SK-N-SH (cell line): Measurements from ENCODE around the gene PRR16. TPM values are rescaled to one million over a fixed set of nuclear protein-coding genes. Genes with fewer than 3 reads are reported as not detected.

Experiments used
- CTCF ChIA-PET: fragments of 300-600, 350-600 bp; formaldehyde crosslinking; extraction: SDS; loops from one replicate; lab custom pipeline; 2021; lab: Yijun Ruan, JAX
- POLR2A ChIA-PET: fragments of 350-600 bp; sonication (Branson Sonifier 250); formaldehyde crosslinking; extraction: SDS; loops from one replicate; lab custom pipeline; 2020; ENCODE audit warnings: antibody characterized with exemption, inconsistent platforms; lab: Yijun Ruan, JAX
- DNase-seq: peaks from one replicate; pipeline ENCODE4 v3.0.0; 2012
- H2AFZ ChIP-seq: fragments of 200-600 bp; sonication (generic); 2 replicates; pipeline ENCODE4 v1.8.1; 2016; ENCODE audit warnings: antibody characterized with exemption, mild to moderate bottlenecking, low read depth
- H3F3A ChIP-seq: fragments of 200-600 bp; sonication (generic); replicated peaks from 2 replicates; pipeline ENCODE3; 2016; ENCODE audit warnings: antibody characterized with exemption, mild to moderate bottlenecking; ENCODE audit not compliant: insufficient read depth
- H3K27ac ChIP-seq, 2 experiments: fragments of 200-500 bp in 1 of 2; fragments of 200-600 bp in 1 of 2; sonication (Bioruptor generic) in 1 of 2; sonication (generic), shearing (Covaris generic) in 1 of 2; 2 replicates each; pipeline versions ENCODE4 v1.5.1 to v1.6.1; 2014 to 2016; ENCODE audit warnings: low read depth in 2 of 2, inconsistent platforms in 1 of 2, low read length in 1 of 2, mild to moderate bottlenecking in 1 of 2, mixed read lengths in 1 of 2
- H3K27me3 ChIP-seq: fragments of 200-600 bp; sonication (generic), shearing (Covaris generic); 2 replicates; pipeline ENCODE4 v1.6.1; 2016; ENCODE audit warnings: mixed run types; ENCODE audit not compliant: insufficient read depth
- H3K36me3 ChIP-seq, 2 experiments: fragments of 200-500 bp in 1 of 2; fragments of 200-600 bp in 1 of 2; sonication (Bioruptor generic) in 1 of 2; sonication (generic) in 1 of 2; replicated peaks in 1 of 2; 2 replicates each; pipeline versions ENCODE3 to v1.5.1; 2014 to 2016; ENCODE audit warnings: low read length in 1 of 2, mild to moderate bottlenecking in 1 of 2; ENCODE audit not compliant: insufficient read depth in 2 of 2, control insufficient read depth in 1 of 2
- H3K4me1 ChIP-seq, 2 experiments: fragments of 200-500 bp in 1 of 2; fragments of 200-600 bp in 1 of 2; sonication (Bioruptor generic) in 1 of 2; sonication (generic), shearing (Covaris generic) in 1 of 2; 2 replicates each; pipeline versions ENCODE4 v1.5.1 to v1.6.1; 2014 to 2016; ENCODE audit warnings: low read depth in 1 of 2, low read length in 1 of 2, mixed run types in 1 of 2; ENCODE audit not compliant: insufficient read depth in 2 of 2, control insufficient read depth in 1 of 2
- H3K4me2 ChIP-seq: fragments of 200-600 bp; sonication (generic), shearing (Covaris generic); 2 replicates; pipeline ENCODE4 v1.6.1; 2017; ENCODE audit warnings: mixed run types
- H3K4me3 ChIP-seq, 2 experiments: fragments of 200-500 bp in 1 of 2; fragments of 200-600 bp in 1 of 2; sonication (Bioruptor generic) in 1 of 2; sonication (generic), shearing (Covaris generic) in 1 of 2; 2 replicates each; pipeline versions ENCODE4 v1.5.1 to v1.8.1; 2014 to 2016; ENCODE audit warnings: low read depth in 2 of 2, inconsistent platforms in 1 of 2, low read length in 1 of 2, mild to moderate bottlenecking in 1 of 2, mixed read lengths in 1 of 2, moderate library complexity in 1 of 2
- H3K79me2 ChIP-seq: fragments of 200-600 bp; sonication (generic); 2 replicates; pipeline ENCODE4 v1.8.1; 2017; ENCODE audit warnings: mild to moderate bottlenecking; ENCODE audit not compliant: insufficient read depth
- H3K9ac ChIP-seq: fragments of 200-600 bp; sonication (generic); 2 replicates; pipeline ENCODE4 v1.6.1; 2017; ENCODE audit warnings: mixed run types
- H3K9me2 ChIP-seq: fragments of 200-600 bp; sonication (generic); 2 replicates; pipeline ENCODE4 v1.6.1; 2017; ENCODE audit warnings: mixed run types
- H3K9me3 ChIP-seq: fragments of 200-600 bp; sonication (generic); 2 replicates; pipeline ENCODE4 v1.6.1; 2017; ENCODE audit warnings: mixed run types, mild to moderate bottlenecking, moderate library complexity
- H4K20me1 ChIP-seq: fragments of 200-600 bp; sonication (generic); 2 replicates; pipeline ENCODE4 v1.6.1; 2017; ENCODE audit warnings: mild to moderate bottlenecking, mixed run types; ENCODE audit not compliant: insufficient read depth
- CTCF ChIP-seq: fragments of 200-600 bp; sonication (generic); IDR thresholded peaks from 2 replicates; pipeline ENCODE4 v1.6.1; 2017; ENCODE audit warnings: antibody characterized with exemption, mild to moderate bottlenecking, moderate library complexity
- ELF1 ChIP-seq: IDR thresholded peaks from 2 replicates; pipeline ENCODE4 v1.4.0; 2012
- EP300 ChIP-seq, 2 experiments: IDR thresholded peaks; 2 replicates each; pipeline versions ENCODE4 v1.4.0 to v1.6.1; 2012; ENCODE audit warnings: borderline replicate concordance in 1 of 2, low read depth in 1 of 2, low read length in 1 of 2
- EZH2phosphoT487 ChIP-seq: fragments of 200-600 bp; sonication (generic); IDR thresholded peaks from 2 replicates; pipeline ENCODE4 v1.6.1; 2017; ENCODE audit warnings: low read depth, mixed run types, mild to moderate bottlenecking, antibody characterized with exemption, moderate library complexity, borderline replicate concordance
- FOSL2 ChIP-seq: IDR thresholded peaks from 2 replicates; pipeline ENCODE4 v1.4.0; 2012; ENCODE audit warnings: low read depth, mild to moderate bottlenecking, moderate library complexity, borderline replicate concordance
- GABPA ChIP-seq: IDR thresholded peaks from 2 replicates; pipeline ENCODE4 v1.4.0; 2012; ENCODE audit warnings: low read depth, mild to moderate bottlenecking
- MEF2A ChIP-seq: IDR thresholded peaks from 2 replicates; pipeline ENCODE4 v1.4.0; 2012; ENCODE audit warnings: low read depth, borderline replicate concordance
- MXI1 ChIP-seq: IDR thresholded peaks from 2 replicates; pipeline ENCODE4 v1.6.1; 2012; ENCODE audit warnings: mild to moderate bottlenecking, low read depth, low read length, improper control_type of control experiment
- NRF1 ChIP-seq: IDR thresholded peaks from 2 replicates; pipeline ENCODE4 v1.6.1; 2012; ENCODE audit warnings: low read depth, mild to moderate bottlenecking, low read length
- POLR2AphosphoS5 ChIP-seq: IDR thresholded peaks from 2 replicates; pipeline ENCODE4 v1.6.1; 2012; ENCODE audit warnings: low read depth, low read length
- REST ChIP-seq: IDR thresholded peaks from 2 replicates; pipeline ENCODE4 v1.6.1; 2012; ENCODE audit warnings: mild to moderate bottlenecking, low read depth, low read length, moderate library complexity
- RFX5 ChIP-seq: IDR thresholded peaks from 2 replicates; pipeline ENCODE4 v1.6.1; 2012; ENCODE audit warnings: mild to moderate bottlenecking, improper control_type of control experiment, low read length
- RXRA ChIP-seq: IDR thresholded peaks from 2 replicates; pipeline ENCODE4 v1.4.0; 2012; ENCODE audit warnings: low read depth, mild to moderate bottlenecking, borderline replicate concordance
- TAF1 ChIP-seq: IDR thresholded peaks from 2 replicates; pipeline ENCODE4 v1.6.1; 2012; ENCODE audit warnings: low read depth, mild to moderate bottlenecking, low read length, moderate library complexity, borderline replicate concordance
- TCF12 ChIP-seq: IDR thresholded peaks from 2 replicates; pipeline ENCODE4 v1.4.0; 2012
- WGBS: methylation state at CpG from one replicate; pipeline ENCODE4 v1.1.6; 2017; ENCODE audit warnings: low lambda C conversion rate; 5-methylcytosine and 5-hydroxymethylcytosine counted together
- polyA plus RNA-seq, 3 experiments: library from polyadenylated mRNA; depleted of rRNA; stranded (reverse); fragments of >200 nt; gene quantifications; 2 replicates each; pipeline ENCODE4 v1.2.3, GENCODE V29; 2012

The PRR16 gene
- polyA plus RNA-seq, 1 of the 3 experiments (the other 2 are of a cell fraction) = 26.7 TPM

- H3K9me3 ChIP-seq = no peaks in the 10 kb centered on the region
- H3K27ac ChIP-seq = peak overlapping the region in 1 of 2 experiments; percentile 88; a peak in 2 of 4 replicates
- H3K9me2 ChIP-seq = no peaks in the 10 kb centered on the region
- CTCF ChIA-PET = no interaction called here
- POLR2A ChIA-PET = no interaction called here
- H3F3A ChIP-seq = peaks cover 46% of the 10 kb centered on the region
- no peak for DNase-seq
- H3K36me3 ChIP-seq = no peaks in the 10 kb centered on the region
- peak overlapping the region; percentile 45; the same call in 1 of the 2 replicates for H3K9ac ChIP-seq
- no peaks in the 10 kb centered on the region for H4K20me1 ChIP-seq
- peaks cover 66% of the 10 kb centered on the region for H3K79me2 ChIP-seq
- no peak overlapping the region; a peak in 1 of 4 replicates for H3K4me3 ChIP-seq
- H3K4me2 ChIP-seq = peak overlapping the region; percentile 30; the same call in 1 of the 2 replicates
- H3K4me1 ChIP-seq = peaks cover 2 to 52% of the 10 kb centered on the region in 2 experiments; a peak in 3 of 4 replicates
- H3K27me3 ChIP-seq = no peaks in the 10 kb centered on the region
- peak overlapping the region; percentile 73 for H2AFZ ChIP-seq
- TF ChIP-seq FOSL2 (no peak), EZH2phosphoT487 (no peak)
- WGBS = 97% methylated on average over 2 of the region's 2 CpGs
Measured at GRCh38 chr5:120610145-120610544, 146.0 kb downstream of the PRR16 start.

- Histone ChIP-seq H3K27ac (peak overlapping the region; percentile 64 to 76; a peak in 3 of 4 replicates), H2AFZ (0 out of 2 replicates have a peak overlapping the region, but pooled peaks have one; percentile 10), H3K9me3 (no peaks in the 10 kb centered on the region), H3K4me3 (no peak overlapping the region), H3K27me3 (no peaks in the 10 kb centered on the region), H3K9me2 (no peaks in the 10 kb centered on the region), H3K9ac (peak overlapping the region; percentile 32), H3K4me1 (peaks cover 2 to 37% of the 10 kb centered on the region in 2 experiments; a peak in 3 of 4 replicates), H3K4me2 (peak overlapping the region; percentile 33), H3K36me3 (peaks cover 0 to 15% of the 10 kb centered on the region in 2 experiments), H3F3A (peaks cover 39% of the 10 kb centered on the region), H3K79me2 (peaks cover 46% of the 10 kb centered on the region), H4K20me1 (no peaks in the 10 kb centered on the region)
- ChIA-PET CTCF (interaction anchor here (0.9 to 1.6 kb wide), 2 partner anchors 82 to 1348 kb away, joined by 3 to 4 read pairs; partner anchors contain the start of gene SRFBP1), POLR2A (no interaction called here)
- DNase-seq = no peak
- no peak for TF ChIP-seq RXRA
Measured at GRCh38 chr5:120613729-120614128, 149.6 kb downstream of the PRR16 start.

- no peaks in the 10 kb centered on the region for H3K27me3 ChIP-seq
- H3K27ac ChIP-seq = peak overlapping the region; percentile 64 to 76; a peak in 3 of 4 replicates
- H2AFZ ChIP-seq = peak overlapping the region; percentile 60; the same call in 1 of the 2 replicates
- no peaks in the 10 kb centered on the region for H4K20me1 ChIP-seq
- 37% methylated on average over 1 of the region's 2 CpGs for WGBS
- peak overlapping the region; percentile 33 for H3K4me2 ChIP-seq
- no peaks in the 10 kb centered on the region for H3K9me2 ChIP-seq
- peaks cover 0 to 23% of the 10 kb centered on the region in 2 experiments for H3K36me3 ChIP-seq
- H3F3A ChIP-seq = peaks cover 35% of the 10 kb centered on the region
- ChIA-PET POLR2A (no interaction called here), CTCF (interaction anchor here (0.9 to 1.6 kb wide), 2 partner anchors 83 to 1347 kb away, joined by 3 to 4 read pairs; partner anchors contain the start of gene SRFBP1)
- peak overlapping the region; percentile 32 for H3K9ac ChIP-seq
- peaks cover 2 to 37% of the 10 kb centered on the region in 2 experiments; a peak in 3 of 4 replicates for H3K4me1 ChIP-seq
- H3K4me3 ChIP-seq = no peak overlapping the region
- no peak for DNase-seq
- H3K9me3 ChIP-seq = no peaks in the 10 kb centered on the region
- peaks cover 38% of the 10 kb centered on the region for H3K79me2 ChIP-seq
- no peak for TF ChIP-seq NRF1
- TF ChIP-seq MEF2A = no peak
- TF ChIP-seq POLR2AphosphoS5 = no peak; the same call in 1 of the 2 replicates
- no peak for TF ChIP-seq CTCF
- peak; percentile 40; the same call in 1 of the 2 replicates for TF ChIP-seq TCF12
- no peak for TF ChIP-seq GABPA
- TF ChIP-seq MXI1 = no peak
- peak; percentile 29; the same call in 1 of the 2 replicates for TF ChIP-seq FOSL2
- TF ChIP-seq REST = no peak
- TF ChIP-seq EP300 (IDR thresholded peaks at IDR 0.05; ENCODE audit: borderline replicate concordance in 1 of 2, low read depth in 1 of 2, low read length in 1 of 2) = peak in 1 of 2 experiments; percentile 51; a peak in 1 of 4 replicates
- TF ChIP-seq ELF1 = no peak; the same call in 1 of the 2 replicates
- no peak for TF ChIP-seq RFX5
- TF ChIP-seq TAF1 = peak; percentile 16; the same call in 1 of the 2 replicates
- TF ChIP-seq RXRA = no peak
Measured at GRCh38 chr5:120614531-120615180, 150.6 kb downstream of the PRR16 start.
